HepG2 (cell line): ENCODE measurements around the gene EPS8. TPM values are rescaled to one million over a fixed set of nuclear protein-coding genes. Genes with fewer than 3 reads are reported as not detected.

Experiments
- ATAC-seq: fragments of 200-7000 bp; cut with Tn5 transposase; 3 replicates; pipeline ENCODE4 v1.9.1; 2020; ENCODE audit warnings: mild to moderate bottlenecking, moderate library complexity
- BruUV-seq: library from RNA; stranded (reverse); fragments of 400-500 nt; replicated peaks from 2 replicates; lab custom pipeline; 2021; lab: Mats Ljungman, UMichigan
- CTCF ChIA-PET: fragments of 300-600 bp; formaldehyde crosslinking; extraction: SDS; loops from one replicate; lab custom pipeline; 2021; ENCODE audit warnings: low total read pairs, inconsistent platforms, low intra/inter-chr PET ratio; lab: Yijun Ruan, JAX
- POLR2A ChIA-PET: fragments of 350-600 bp; sonication (Branson Sonifier 250); formaldehyde crosslinking; loops from one replicate; lab custom pipeline; 2020; ENCODE audit warnings: antibody characterized with exemption, inconsistent platforms; lab: Yijun Ruan, JAX
- DNase-seq: peaks from one replicate; pipeline ENCODE4 v3.0.0-alpha.2; 2015; ENCODE audit warnings: low spot score
- FAIRE-seq: peaks from 3 replicates; lab custom pipeline; 2011; peaks lifted over from hg19 to GRCh38; lab: Jason Lieb, UNC
- H2AFZ ChIP-seq: one replicate; pipeline ENCODE4 v1.6.1; 2011; ENCODE audit warnings: low read length, inconsistent platforms
- H3K27ac ChIP-seq: fragments of 300-600 bp; 3 replicates; pipeline ENCODE4 v1.8.0; 2011; ENCODE audit warnings: mixed run types, mild to moderate bottlenecking, mixed read lengths, low read length, inconsistent platforms; ENCODE audit not compliant: insufficient read depth; ENCODE audit errors: extremely low read length
- H3K27me3 ChIP-seq, 2 experiments: fragments of 200-600 bp in 1 of 2; 2 replicates in 1 of 2; 3 replicates in 1 of 2; pipeline versions ENCODE4 v1.6.0 to v1.8.0; 2011; ENCODE audit warnings: low read length in 2 of 2, mild to moderate bottlenecking in 2 of 2, moderate library complexity in 2 of 2, inconsistent platforms in 1 of 2; ENCODE audit not compliant: insufficient read depth in 2 of 2, control insufficient read depth in 1 of 2
- H3K36me3 ChIP-seq, 2 experiments: fragments of 200-600 bp in 1 of 2; replicated peaks in 1 of 2; 2 replicates in 1 of 2; 3 replicates in 1 of 2; pipeline versions ENCODE4 v1.5.1 to v1.8.0; 2011; ENCODE audit warnings: low read length in 2 of 2, inconsistent platforms in 1 of 2; ENCODE audit not compliant: insufficient read depth in 2 of 2, control insufficient read depth in 1 of 2
- H3K4me1 ChIP-seq: 2 replicates; pipeline ENCODE4 v1.5.1; 2012; ENCODE audit warnings: low read length, inconsistent platforms; ENCODE audit not compliant: insufficient read depth
- H3K4me2 ChIP-seq: 2 replicates; pipeline ENCODE4 v1.6.0; 2011; ENCODE audit warnings: low read depth, low read length, inconsistent platforms
- H3K4me3 ChIP-seq, 3 experiments: fragments of 200-600 bp in 1 of 3; sonication (generic), shearing (Covaris generic) in 1 of 3; replicated peaks in 1 of 3; 2 replicates each; pipeline ENCODE4 v1.5.1; 2011 to 2016; ENCODE audit warnings: low read length in 3 of 3, inconsistent platforms in 2 of 3, low read depth in 2 of 3, mild to moderate bottlenecking in 2 of 3, control low read depth in 1 of 3, mixed read lengths in 1 of 3; ENCODE audit not compliant: insufficient read depth in 1 of 3
- H3K79me2 ChIP-seq: one replicate; pipeline ENCODE4 v1.6.1; 2011; ENCODE audit warnings: low read length, inconsistent platforms; ENCODE audit not compliant: insufficient read depth
- H3K9ac ChIP-seq: 2 replicates; pipeline ENCODE4 v1.6.0; 2011; ENCODE audit warnings: mild to moderate bottlenecking, low read depth, low read length, inconsistent platforms; ENCODE audit not compliant: insufficient read depth
- H3K9me3 ChIP-seq: 2 replicates; pipeline ENCODE4 v1.5.1; 2012; ENCODE audit warnings: mild to moderate bottlenecking, low read length
- H4K20me1 ChIP-seq: 2 replicates; pipeline ENCODE4 v1.6.0; 2011; ENCODE audit warnings: inconsistent platforms, mild to moderate bottlenecking, low read length, moderate library complexity; ENCODE audit not compliant: insufficient read depth
- BCLAF1 ChIP-seq: fragments of 450-650 bp; IDR thresholded peaks from 2 replicates; pipeline ENCODE4 v1.6.1; 2017; ENCODE audit warnings: mild to moderate bottlenecking
- CENPX ChIP-seq: sonication (generic); formaldehyde crosslinking; IDR thresholded peaks from 2 replicates; pipeline ENCODE4 v1.9.0; 2021; ENCODE audit warnings: mild to moderate bottlenecking, missing genetic modification reagents, moderate library complexity
- IKZF1 ChIP-seq: fragments of 450-650 bp; IDR thresholded peaks from 2 replicates; pipeline ENCODE4 v1.7.1; 2016
- IRF2 ChIP-seq: IDR thresholded peaks from 2 replicates; pipeline ENCODE4 v1.6.1; 2018; ENCODE audit warnings: missing genetic modification reagents, missing compliant biosample characterization
- NFATC3 ChIP-seq: sonication (generic); formaldehyde crosslinking; IDR thresholded peaks from 2 replicates; pipeline ENCODE4 v1.5.1; 2020; ENCODE audit warnings: mild to moderate bottlenecking, missing genetic modification reagents
- NKX3-1 ChIP-seq: sonication (generic); formaldehyde crosslinking; IDR thresholded peaks from 2 replicates; pipeline ENCODE4 v1.5.0; 2020; ENCODE audit warnings: missing genetic modification reagents
- SCMH1 ChIP-seq: sonication (generic); formaldehyde crosslinking; IDR thresholded peaks from 2 replicates; pipeline ENCODE4 v1.9.0; 2021; ENCODE audit warnings: missing genetic modification reagents, mild to moderate bottlenecking, borderline replicate concordance
- SMAD3 ChIP-seq: sonication (generic); formaldehyde crosslinking; IDR thresholded peaks from 2 replicates; pipeline ENCODE4 v1.4.0; 2020; ENCODE audit warnings: missing genetic modification reagents
- ZBTB25 ChIP-seq: IDR thresholded peaks from 2 replicates; pipeline ENCODE4 v1.6.1; 2018; ENCODE audit warnings: missing genetic modification reagents
- ZNF609 ChIP-seq: sonication (generic); formaldehyde crosslinking; IDR thresholded peaks from 2 replicates; pipeline ENCODE4 v1.4.0; 2020; ENCODE audit warnings: mild to moderate bottlenecking, missing genetic modification reagents, borderline replicate concordance
- ZNF616 ChIP-seq: sonication (generic); formaldehyde crosslinking; IDR thresholded peaks from 2 replicates; pipeline ENCODE4 v1.5.0; 2020; ENCODE audit warnings: low read depth, mild to moderate bottlenecking, missing genetic modification reagents
- ZNF691 ChIP-seq: sonication (generic); formaldehyde crosslinking; IDR thresholded peaks from 2 replicates; pipeline ENCODE4 v1.4.0; 2020; ENCODE audit warnings: missing genetic modification reagents, low read depth, mild to moderate bottlenecking, borderline replicate concordance
- ZNF703 ChIP-seq: sonication (generic); formaldehyde crosslinking; IDR thresholded peaks from 2 replicates; pipeline ENCODE4 v1.5.1; 2020; ENCODE audit warnings: missing genetic modification reagents, mild to moderate bottlenecking, moderate library complexity, borderline replicate concordance
- WGBS: methylation state at CpG from one replicate; pipeline ENCODE4 v1.1.6; 2017; ENCODE audit warnings: low lambda C conversion rate; 5-methylcytosine and 5-hydroxymethylcytosine counted together
- in situ Hi-C: cut with HindIII; loops from 2 replicates; pipeline ENCODE4 v1.10.0; 2017; ENCODE audit warnings: low pct_unique_long_range_greater_than_20kb; ENCODE audit not compliant: extremely low pct_ligation_motif_present
- intact Hi-C: fragments of 100-400 bp; cut with micrococcal nuclease; formaldehyde crosslinking; loops from one replicate; pipeline ENCODE4 v1.10.0; 2022; ENCODE audit not compliant: unreplicated experiment
- polyA plus RNA-seq, 8 experiments: library from polyadenylated mRNA; depleted of rRNA in 3 of 8; stranded (reverse) in 7 of 8; unstranded in 1 of 8; fragments of >200 nt; fragmentation: Illumina TruSeq in 4 of 8; extraction: Trizol in 4 of 8; gene quantifications; 2 replicates each; pipeline versions ENCODE4 v1.2.1 to v1.2.3, GENCODE V29; 2011 to 2016; ENCODE audit warnings: low read depth in 4 of 8, missing spikeins in 1 of 8, mixed read lengths in 1 of 8; ENCODE audit not compliant: insufficient read depth in 1 of 8
- total RNA-seq, 5 experiments: library from RNA; depleted of rRNA; stranded (reverse); fragments of >200 nt; fragmentation: Illumina TruSeq; extraction: Trizol; gene quantifications; 2 replicates each; pipeline ENCODE4 v1.2.3, GENCODE V29; 2016; ENCODE audit warnings: low read depth in 1 of 5
- TF ChIP-seq, protein P1 (sequence below): sonication (generic); formaldehyde crosslinking; IDR thresholded peaks from 2 replicates; pipeline ENCODE4 v1.8.0; 2022; ENCODE audit warnings: mild to moderate bottlenecking, missing genetic modification reagents, moderate library complexity

Gene EPS8
- total and polyA plus RNA-seq, 2 of the 13 experiments (the other 11 are each of a cell fraction or from before 2014, with no cell fraction given), result 37.1 to 43.4 TPM

- Histone ChIP-seq H2AFZ (no peak overlapping the region), H3K4me1 (no peaks in the 10 kb centered on the region), H3K4me3 (no peak overlapping the region), H3K79me2 (no peaks in the 10 kb centered on the region), H3K27me3 (no peaks in the 10 kb centered on the region), H3K9me3 (no peaks in the 10 kb centered on the region), H3K36me3 (peaks cover 10 to 59% of the 10 kb centered on the region in 2 experiments; a peak in 4 of 5 replicates), H3K27ac (no peak overlapping the region), H3K9ac (no peak overlapping the region), H3K4me2 (no peak overlapping the region), H4K20me1 (no peaks in the 10 kb centered on the region)
- WGBS, result 96% methylated on average over 3 of the region's 3 CpGs
- in situ Hi-C loops (no loop called here), intact Hi-C loops (no loop called here)
- DNase-seq, result no peak
- BruUV-seq, result no TSS peak
- ChIA-PET CTCF (no interaction called here), POLR2A (no interaction called here)
- no peak for ATAC-seq
- no peak for FAIRE-seq
- TF ChIP-seq IRF2 (CRISPR knock-in tag), result no peak
- no peak for TF ChIP-seq IKZF1
- TF ChIP-seq ZNF703 (CRISPR knock-in tag), result no peak
- TF ChIP-seq ZBTB25 (CRISPR knock-in tag), result no peak
- no peak for TF ChIP-seq CENPX (CRISPR knock-in tag)
- TF ChIP-seq SMAD3 (CRISPR knock-in tag), result no peak
- no peak for TF ChIP-seq ZNF691 (CRISPR knock-in tag)
- no peak for TF ChIP-seq ZNF616
- TF ChIP-seq, protein P1, sequence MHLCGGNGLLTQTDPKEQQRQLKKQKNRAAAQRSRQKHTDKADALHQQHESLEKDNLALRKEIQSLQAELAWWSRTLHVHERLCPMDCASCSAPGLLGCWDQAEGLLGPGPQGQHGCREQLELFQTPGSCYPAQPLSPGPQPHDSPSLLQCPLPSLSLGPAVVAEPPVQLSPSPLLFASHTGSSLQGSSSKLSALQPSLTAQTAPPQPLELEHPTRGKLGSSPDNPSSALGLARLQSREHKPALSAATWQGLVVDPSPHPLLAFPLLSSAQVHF (CRISPR knock-in tag), result no peak
- no peak for TF ChIP-seq SCMH1
- TF ChIP-seq NFATC3 (CRISPR knock-in tag), result no peak
- no peak for TF ChIP-seq BCLAF1
- TF ChIP-seq ZNF609 (CRISPR knock-in tag), result no peak
- no peak for TF ChIP-seq NKX3-1 (CRISPR knock-in tag)
These were observed 126.7 kb downstream of the EPS8 start for GRCh38 chr12:15662303-15662980.
